ENCODE results near the gene POLD3. TPM values are rescaled to one million over a fixed set of nuclear protein-coding genes. Genes with fewer than 3 reads are reported as not detected.

The POLD3 gene
- total RNA-seq, 1 experiment from 2014 or later = 28.4 TPM

DNA sequence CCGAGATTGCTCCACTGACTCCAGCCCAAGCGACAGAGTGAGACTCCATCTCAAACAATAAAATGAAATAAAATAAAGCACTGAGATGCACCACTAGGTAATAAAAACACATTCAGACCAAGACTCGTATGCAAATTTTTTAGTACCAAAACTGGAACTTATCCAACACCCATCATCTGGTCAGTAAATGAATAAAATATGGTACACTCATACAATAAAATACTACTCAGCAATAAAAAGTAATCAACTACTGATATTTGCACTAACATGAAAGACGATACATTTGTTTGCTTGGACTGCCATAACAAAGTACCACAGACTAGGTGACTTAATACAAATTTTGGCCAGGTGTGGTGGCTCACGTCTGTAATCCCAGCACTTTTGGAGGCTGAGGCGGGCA is 17.8 kb upstream of the POLD3 start:
- ChIA-PET CTCF (no interaction called here), POLR2A (ENCODE audit: unreplicated experiment) (no interaction called here)
- H3K27ac ChIP-seq (ENCODE audit: low read length) = no peak overlapping the region
- H3K4me3 ChIP-seq (ENCODE audit: low read length) = no peak overlapping the region
- no peak overlapping the region for H3K4me2 ChIP-seq (ENCODE audit: low read length)
- no peaks in the 10 kb centered on the region for H3K9me3 ChIP-seq (ENCODE audit: low read length)
- TF ChIP-seq EZH2 (IDR thresholded peaks at IDR 0.05; ENCODE audit: low read length, unreplicated experiment) (no peak), EZH2phosphoT487 (IDR thresholded peaks at IDR 0.05; ENCODE audit: borderline replicate concordance, low read length) (no peak)
- TF ChIP-seq, protein P1, sequence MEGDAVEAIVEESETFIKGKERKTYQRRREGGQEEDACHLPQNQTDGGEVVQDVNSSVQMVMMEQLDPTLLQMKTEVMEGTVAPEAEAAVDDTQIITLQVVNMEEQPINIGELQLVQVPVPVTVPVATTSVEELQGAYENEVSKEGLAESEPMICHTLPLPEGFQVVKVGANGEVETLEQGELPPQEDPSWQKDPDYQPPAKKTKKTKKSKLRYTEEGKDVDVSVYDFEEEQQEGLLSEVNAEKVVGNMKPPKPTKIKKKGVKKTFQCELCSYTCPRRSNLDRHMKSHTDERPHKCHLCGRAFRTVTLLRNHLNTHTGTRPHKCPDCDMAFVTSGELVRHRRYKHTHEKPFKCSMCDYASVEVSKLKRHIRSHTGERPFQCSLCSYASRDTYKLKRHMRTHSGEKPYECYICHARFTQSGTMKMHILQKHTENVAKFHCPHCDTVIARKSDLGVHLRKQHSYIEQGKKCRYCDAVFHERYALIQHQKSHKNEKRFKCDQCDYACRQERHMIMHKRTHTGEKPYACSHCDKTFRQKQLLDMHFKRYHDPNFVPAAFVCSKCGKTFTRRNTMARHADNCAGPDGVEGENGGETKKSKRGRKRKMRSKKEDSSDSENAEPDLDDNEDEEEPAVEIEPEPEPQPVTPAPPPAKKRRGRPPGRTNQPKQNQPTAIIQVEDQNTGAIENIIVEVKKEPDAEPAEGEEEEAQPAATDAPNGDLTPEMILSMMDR (conservative IDR thresholded peaks at IDR 0.05; ENCODE audit: low read depth, low read length) = no peak
- H3K9me2 ChIP-seq (replicated peaks; ENCODE audit: low read length) = no peaks in the 10 kb centered on the region
- H3K36me3 ChIP-seq (ENCODE audit: low read depth, low read length) = no peaks in the 10 kb centered on the region
- H2AFZ ChIP-seq (ENCODE audit: low read length) = no peak overlapping the region
- H3F3A ChIP-seq (ENCODE audit: low read length, unreplicated experiment) = no peaks in the 10 kb centered on the region
- ATAC-seq (no peak), DNase-seq (no peak)
- intact Hi-C loops (cut with micrococcal nuclease) = loop anchor here (10.0 kb wide), 1 partner anchor 50 kb away; no protein-coding TSS in a partner anchor
- no TSS peak for BruUV-seq (replicated peaks)
- peaks cover 5% of the 10 kb centered on the region; the same call in 1 of the 2 replicates for H3K4me1 ChIP-seq (ENCODE audit: insufficient read depth, low read length)
- no peaks in the 10 kb centered on the region for H3K79me2 ChIP-seq (ENCODE audit: low read length)
- no peaks in the 10 kb centered on the region for H3K27me3 ChIP-seq (ENCODE audit: low read length)
- H4K20me1 ChIP-seq (ENCODE audit: low read length) = no peaks in the 10 kb centered on the region
- H3K9ac ChIP-seq (ENCODE audit: low read length) = no peak overlapping the region

DNA sequence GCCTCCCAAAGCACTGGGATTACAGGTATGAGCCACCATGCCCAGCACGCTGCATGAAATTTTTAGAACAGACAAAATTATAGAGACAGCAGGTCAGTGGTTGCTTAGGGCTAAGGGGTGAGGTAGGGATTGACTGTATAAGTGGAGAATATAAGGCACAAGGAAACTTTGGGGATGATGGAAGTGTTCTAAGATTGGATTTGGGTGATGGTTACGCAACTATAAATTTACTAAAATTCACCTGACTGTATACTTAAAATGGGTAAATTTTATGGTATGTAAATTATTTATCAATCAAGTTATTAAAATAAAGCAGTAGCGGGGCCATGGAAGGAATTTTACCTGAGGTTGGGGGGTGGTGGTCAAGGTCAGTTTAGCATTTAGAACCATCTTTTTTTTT is 16.4 kb upstream of the POLD3 start:
- ATAC-seq (no peak), DNase-seq (no peak)
- H4K20me1 ChIP-seq (ENCODE audit: low read length) = no peaks in the 10 kb centered on the region
- ChIA-PET CTCF (no interaction called here), POLR2A (ENCODE audit: unreplicated experiment) (no interaction called here)
- no peak overlapping the region for H3K9ac ChIP-seq (ENCODE audit: low read length)
- H3K4me1 ChIP-seq (ENCODE audit: insufficient read depth, low read length) = peaks cover 5% of the 10 kb centered on the region; the same call in 1 of the 2 replicates
- H3K27ac ChIP-seq (ENCODE audit: low read length) = no peak overlapping the region
- no peaks in the 10 kb centered on the region for H3F3A ChIP-seq (ENCODE audit: low read length, unreplicated experiment)
- no TSS peak for BruUV-seq (replicated peaks)
- no peak overlapping the region for H3K4me2 ChIP-seq (ENCODE audit: low read length)
- H3K27me3 ChIP-seq (ENCODE audit: low read length) = no peaks in the 10 kb centered on the region
- no peaks in the 10 kb centered on the region for H3K79me2 ChIP-seq (ENCODE audit: low read length)
- H3K36me3 ChIP-seq (ENCODE audit: low read depth, low read length) = no peaks in the 10 kb centered on the region
- no peak for TF ChIP-seq EZH2phosphoT487 (IDR thresholded peaks at IDR 0.05; ENCODE audit: borderline replicate concordance, low read length)
- TF ChIP-seq EZH2 (IDR thresholded peaks at IDR 0.05; ENCODE audit: low read length, unreplicated experiment) = no peak
- TF ChIP-seq, protein P1 (conservative IDR thresholded peaks at IDR 0.05; ENCODE audit: low read depth, low read length) = no peak
- H3K9me2 ChIP-seq (replicated peaks; ENCODE audit: low read length) = no peaks in the 10 kb centered on the region
- H3K4me3 ChIP-seq (ENCODE audit: low read length) = no peak overlapping the region
- intact Hi-C loops (cut with micrococcal nuclease) = loop anchor here (10.0 kb wide), 1 partner anchor 51 kb away; no protein-coding TSS in a partner anchor
- H3K9me3 ChIP-seq (ENCODE audit: low read length) = no peaks in the 10 kb centered on the region
- H2AFZ ChIP-seq (ENCODE audit: low read length) = no peak overlapping the region

DNA sequence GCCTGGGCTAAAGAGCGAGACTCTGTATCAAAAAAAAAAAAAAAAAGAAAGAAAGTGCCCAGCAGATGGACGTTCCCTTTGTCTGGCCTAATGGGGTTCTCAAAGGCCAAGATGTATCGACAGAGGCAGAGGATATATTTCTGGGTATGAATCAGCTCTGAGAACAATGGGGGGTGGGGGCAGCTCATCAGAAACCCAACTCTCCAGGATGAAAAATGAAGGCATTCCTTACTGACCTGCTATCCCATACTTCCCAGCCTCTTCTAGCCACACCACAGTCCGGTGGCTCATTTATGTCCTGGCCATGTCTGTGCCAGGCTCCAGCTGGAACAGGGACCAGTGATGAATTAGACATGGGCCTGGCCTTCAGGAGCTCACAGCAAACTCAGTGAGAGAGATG is 15.2 kb upstream of the POLD3 start:
- no peaks in the 10 kb centered on the region for H4K20me1 ChIP-seq (ENCODE audit: low read length)
- TF ChIP-seq EZH2phosphoT487 (IDR thresholded peaks at IDR 0.05; ENCODE audit: borderline replicate concordance, low read length) (no peak), EZH2 (IDR thresholded peaks at IDR 0.05; ENCODE audit: low read length, unreplicated experiment) (no peak)
- TF ChIP-seq, protein P1 (conservative IDR thresholded peaks at IDR 0.05; ENCODE audit: low read depth, low read length) = no peak
- POLR2A ChIA-PET (ENCODE audit: unreplicated experiment) = no interaction called here
- H3K4me1 ChIP-seq (ENCODE audit: insufficient read depth, low read length) = peaks cover 5% of the 10 kb centered on the region; the same call in 1 of the 2 replicates
- no TSS peak for BruUV-seq (replicated peaks)
- H3K4me2 ChIP-seq (ENCODE audit: low read length) = no peak overlapping the region
- no peak overlapping the region for H3K27ac ChIP-seq (ENCODE audit: low read length)
- no peaks in the 10 kb centered on the region for H3F3A ChIP-seq (ENCODE audit: low read length, unreplicated experiment)
- H3K9ac ChIP-seq (ENCODE audit: low read length) = no peak overlapping the region
- no peak overlapping the region for H2AFZ ChIP-seq (ENCODE audit: low read length)
- H3K36me3 ChIP-seq (ENCODE audit: low read depth, low read length) = no peaks in the 10 kb centered on the region
- no peaks in the 10 kb centered on the region for H3K79me2 ChIP-seq (ENCODE audit: low read length)
- no peaks in the 10 kb centered on the region for H3K9me2 ChIP-seq (replicated peaks; ENCODE audit: low read length)
- no peaks in the 10 kb centered on the region for H3K9me3 ChIP-seq (ENCODE audit: low read length)
- intact Hi-C loops (cut with micrococcal nuclease) = loop anchor here (10.0 kb wide), 1 partner anchor 52 kb away; no protein-coding TSS in a partner anchor
- CTCF ChIA-PET = no interaction called here
- H3K4me3 ChIP-seq (ENCODE audit: low read length) = no peak overlapping the region
- no peak for DNase-seq
- ATAC-seq = no peak
- no peaks in the 10 kb centered on the region for H3K27me3 ChIP-seq (ENCODE audit: low read length)

All from PC-3 (cell line).